ENCODE data around the gene KCNC1.

Gene KCNC1

GRCh38 chr11:17790453-17790852 lies 55.9 kb downstream of the KCNC1 start:
- no peak for DNase-seq (ENCODE audit: low spot score)
- TF ChIP-seq CTCF (IDR thresholded peaks at IDR 0.05), result no peak
- no peak overlapping the region for H3K27ac ChIP-seq
- H3K4me3 ChIP-seq, result no peak overlapping the region

GRCh38 chr11:17791144-17791543 lies 56.6 kb downstream of the KCNC1 start:
- TF ChIP-seq CTCF (IDR thresholded peaks at IDR 0.05), result no peak
- no peak for DNase-seq (ENCODE audit: low spot score)
- Histone ChIP-seq H3K27ac (no peak overlapping the region), H3K4me3 (no peak overlapping the region)

GRCh38 chr11:17792161-17792560 lies 57.6 kb downstream of the KCNC1 start:
- DNase-seq (ENCODE audit: low spot score), result no peak
- TF ChIP-seq CTCF (IDR thresholded peaks at IDR 0.05), result no peak
- Histone ChIP-seq H3K27ac (no peak overlapping the region), H3K4me3 (no peak overlapping the region)

GRCh38 chr11:17793642-17794170 lies 59.1 kb downstream of the KCNC1 start:
- no peak for DNase-seq (ENCODE audit: low spot score)
- Histone ChIP-seq H3K27ac (no peak overlapping the region), H3K4me3 (no peak overlapping the region)
- no peak for TF ChIP-seq CTCF (IDR thresholded peaks at IDR 0.05)

GRCh38 chr11:17794981-17795380 lies 60.4 kb downstream of the KCNC1 start:
- Histone ChIP-seq H3K4me3 (no peak overlapping the region), H3K27ac (no peak overlapping the region)
- TF ChIP-seq CTCF (IDR thresholded peaks at IDR 0.05), result no peak
- no peak for DNase-seq (ENCODE audit: low spot score)

GRCh38 chr11:17796154-17796553 lies 61.6 kb downstream of the KCNC1 start:
- no peak for TF ChIP-seq CTCF (IDR thresholded peaks at IDR 0.05)
- DNase-seq (ENCODE audit: low spot score), result no peak

GRCh38 chr11:17798253-17798652 lies 63.7 kb downstream of the KCNC1 start:
- TF ChIP-seq CTCF (IDR thresholded peaks at IDR 0.05), result no peak
- DNase-seq (ENCODE audit: low spot score), result no peak
- H3K27ac ChIP-seq, result no peak overlapping the region
- H3K4me3 ChIP-seq, result no peak overlapping the region

More at GRCh38 chr11:17796154-17796553, 61.6 kb downstream of the KCNC1 start:
- Histone ChIP-seq H3K27ac (no peak overlapping the region), H3K4me3 (no peak overlapping the region)
